NB4 (cell line): ENCODE data around the gene UVRAG.

Experiments used
- DNase-seq: peaks from one replicate; pipeline ENCODE4 v3.0.0; 2010; ENCODE audit warnings: low read depth
- H3K4me3 ChIP-seq: one replicate; pipeline ENCODE4 v1.5.1; 2011; ENCODE audit warnings: mild to moderate bottlenecking, low read depth, low read length, moderate library complexity
- MYC ChIP-seq: IDR thresholded peaks from 2 replicates; pipeline ENCODE4 v1.6.1; 2011; ENCODE audit warnings: low read depth, low read length
- POLR2A ChIP-seq: IDR thresholded peaks from 2 replicates; pipeline ENCODE4 v1.6.1; 2011; ENCODE audit warnings: mild to moderate bottlenecking; ENCODE audit not compliant: insufficient read length; ENCODE audit errors: extremely low read depth
- TF ChIP-seq, protein P1 (sequence below): IDR thresholded peaks from one replicate; pipeline ENCODE4 v1.5.1; 2012; ENCODE audit warnings: low read depth, low read length
- TF ChIP-seq, protein P2 (sequence below): IDR thresholded peaks from 2 replicates; pipeline ENCODE4 v1.6.1; 2011; ENCODE audit warnings: low read depth, low read length

UVRAG gene

GRCh38 chr11:75910426-75911145, 95.6 kb downstream of the UVRAG start:
- H3K4me3 ChIP-seq: no peak overlapping the region
- TF ChIP-seq MYC: no peak
- TF ChIP-seq, protein P1, sequence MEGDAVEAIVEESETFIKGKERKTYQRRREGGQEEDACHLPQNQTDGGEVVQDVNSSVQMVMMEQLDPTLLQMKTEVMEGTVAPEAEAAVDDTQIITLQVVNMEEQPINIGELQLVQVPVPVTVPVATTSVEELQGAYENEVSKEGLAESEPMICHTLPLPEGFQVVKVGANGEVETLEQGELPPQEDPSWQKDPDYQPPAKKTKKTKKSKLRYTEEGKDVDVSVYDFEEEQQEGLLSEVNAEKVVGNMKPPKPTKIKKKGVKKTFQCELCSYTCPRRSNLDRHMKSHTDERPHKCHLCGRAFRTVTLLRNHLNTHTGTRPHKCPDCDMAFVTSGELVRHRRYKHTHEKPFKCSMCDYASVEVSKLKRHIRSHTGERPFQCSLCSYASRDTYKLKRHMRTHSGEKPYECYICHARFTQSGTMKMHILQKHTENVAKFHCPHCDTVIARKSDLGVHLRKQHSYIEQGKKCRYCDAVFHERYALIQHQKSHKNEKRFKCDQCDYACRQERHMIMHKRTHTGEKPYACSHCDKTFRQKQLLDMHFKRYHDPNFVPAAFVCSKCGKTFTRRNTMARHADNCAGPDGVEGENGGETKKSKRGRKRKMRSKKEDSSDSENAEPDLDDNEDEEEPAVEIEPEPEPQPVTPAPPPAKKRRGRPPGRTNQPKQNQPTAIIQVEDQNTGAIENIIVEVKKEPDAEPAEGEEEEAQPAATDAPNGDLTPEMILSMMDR: no peak
- TF ChIP-seq, protein P2, sequence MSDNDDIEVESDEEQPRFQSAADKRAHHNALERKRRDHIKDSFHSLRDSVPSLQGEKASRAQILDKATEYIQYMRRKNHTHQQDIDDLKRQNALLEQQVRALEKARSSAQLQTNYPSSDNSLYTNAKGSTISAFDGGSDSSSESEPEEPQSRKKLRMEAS: no peak
- TF ChIP-seq POLR2A: no peak
- DNase-seq: no peak

DNA sequence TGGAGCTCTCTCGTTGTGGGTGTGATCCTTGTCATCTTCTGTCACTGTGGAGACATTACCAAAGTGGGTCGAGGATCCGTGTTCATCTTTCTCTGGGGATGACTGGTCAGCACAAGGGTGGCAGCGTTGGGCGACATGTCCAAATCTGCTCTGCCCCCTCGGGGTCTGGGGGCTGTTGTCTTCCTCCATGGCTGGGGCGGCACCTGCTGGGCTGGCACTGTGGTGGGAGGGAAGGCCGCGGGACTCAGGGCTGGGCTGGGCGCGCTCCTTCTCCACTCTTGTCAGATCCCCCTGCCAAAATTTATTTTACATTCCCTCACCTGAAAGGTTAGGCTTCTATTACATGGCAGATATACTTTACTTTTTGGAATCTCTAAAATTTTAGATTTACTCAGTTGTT, 96.4 kb downstream of the UVRAG start:
- TF ChIP-seq, protein P2: no peak
- TF ChIP-seq POLR2A (no peak), MYC (no peak)
- TF ChIP-seq, protein P1: no peak
- no peak for DNase-seq
- no peak overlapping the region for H3K4me3 ChIP-seq

- TF ChIP-seq, protein P2: no peak
- TF ChIP-seq MYC (no peak), POLR2A (no peak)
- TF ChIP-seq, protein P1: no peak
- DNase-seq: no peak
- H3K4me3 ChIP-seq: no peak overlapping the region
These were observed 99.0 kb downstream of the UVRAG start for GRCh38 chr11:75913984-75914383.

- no peak overlapping the region for H3K4me3 ChIP-seq
- DNase-seq: no peak
- TF ChIP-seq MYC: no peak
- TF ChIP-seq, protein P1: no peak
- TF ChIP-seq, protein P2: no peak
These were observed 101.9 kb downstream of the UVRAG start for GRCh38 chr11:75916882-75917281.

DNA sequence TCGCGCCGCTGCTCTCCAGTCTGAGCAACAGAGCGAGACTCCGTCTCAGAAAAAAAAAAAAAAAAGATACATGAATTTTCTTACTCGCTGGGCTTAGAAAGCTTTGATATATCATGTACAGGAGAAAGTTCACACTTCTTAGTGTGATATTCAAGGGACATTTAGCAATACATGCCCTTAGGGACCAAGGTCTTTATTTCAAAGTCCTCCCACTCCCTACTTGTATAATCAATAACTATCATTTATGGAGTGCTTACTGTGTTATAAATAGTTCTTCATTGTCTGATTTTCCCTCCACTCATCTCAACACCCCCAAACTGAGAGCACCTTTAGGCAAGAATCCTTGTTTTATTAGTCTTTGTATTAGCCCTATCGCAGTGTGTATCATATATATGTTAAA, 103.3 kb downstream of the UVRAG start:
- DNase-seq: no peak
- TF ChIP-seq POLR2A (no peak), MYC (no peak)
- TF ChIP-seq, protein P1: no peak
- TF ChIP-seq, protein P2: no peak
- no peak overlapping the region for H3K4me3 ChIP-seq

- peak; percentile 16 for DNase-seq
- no peak overlapping the region for H3K4me3 ChIP-seq
These were observed 104.5 kb downstream of the UVRAG start for GRCh38 chr11:75919525-75919924.

More at GRCh38 chr11:75919525-75919924, 104.5 kb downstream of the UVRAG start:
- TF ChIP-seq MYC: peak; percentile 56; the same call in 1 of the 2 replicates
- no peak for TF ChIP-seq POLR2A
- TF ChIP-seq, protein P1: no peak
- TF ChIP-seq, protein P2: peak; percentile 42
